Measurements from ENCODE around the gene WDR90. TPM values are rescaled to one million over a fixed set of nuclear protein-coding genes. Genes with fewer than 3 reads are reported as not detected.

The WDR90 gene
- polyA plus RNA-seq: 10 to 100 TPM; 19.5 to 45.3 TPM

- peak within 1 kb of the TSS; percentile 62 to 83 for H3K4me3 ChIP-seq (ENCODE audit: low read depth in 1 of 2, low read length in 2 of 2)
- no peaks in the 10 kb centered on the region for H3K9me3 ChIP-seq (ENCODE audit: control insufficient read depth in 2 of 2, insufficient read depth in 1 of 2, low read depth in 1 of 2, low read length in 1 of 2)
- WGBS, 2 donors: 1% methylated on average over 73 to 91 of the region's 91 CpGs
- H3K27ac ChIP-seq (ENCODE audit: low read depth in 2 of 2, low read length in 1 of 2): peak within 1 kb of the TSS; percentile 87 to 90
- H3K36me3 ChIP-seq (ENCODE audit: control insufficient read depth in 2 of 2, insufficient read depth in 2 of 2, low read length in 1 of 2): peaks cover 0 to 5% of the 10 kb centered on the region in 2 donors
- H3K27me3 ChIP-seq (ENCODE audit: control insufficient read depth in 1 of 2, insufficient read depth in 2 of 2, low read length in 2 of 2): no peaks in the 10 kb centered on the region
- peaks cover 15 to 19% of the 10 kb centered on the region in 2 donors for H3K4me1 ChIP-seq (ENCODE audit: control insufficient read depth in 2 of 2, insufficient read depth in 2 of 2, low read length in 1 of 2)
Measured at GRCh38 chr16:648781-649589, at the start of gene WDR90. WDR90 (plus strand) TSS chr16:649365; CDS start chr16:649417, 52 bp downstream.

DNA sequence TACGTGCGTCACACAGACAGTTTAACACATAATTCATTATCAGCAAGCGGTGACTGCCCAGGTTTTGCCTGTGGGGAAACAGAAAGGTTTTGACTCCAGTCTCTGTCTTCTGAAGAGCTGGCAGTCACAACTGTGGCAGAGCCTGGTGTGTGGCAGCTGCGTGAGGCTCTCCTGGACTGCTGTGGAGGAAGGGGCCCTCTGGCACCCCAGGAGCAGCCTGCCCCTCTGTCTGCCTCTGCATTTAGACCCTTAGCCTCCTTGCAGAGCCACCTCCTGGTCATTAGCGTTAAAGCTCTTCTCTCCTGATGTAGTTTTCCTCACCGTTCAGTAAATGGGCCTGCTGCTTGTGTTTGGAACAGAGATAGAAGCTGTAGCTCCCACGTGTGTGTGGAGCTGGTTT is 48.4 kb upstream of the WDR90 start:
- H3K36me3 ChIP-seq (ENCODE audit: control insufficient read depth in 2 of 2, insufficient read depth in 2 of 2, low read length in 1 of 2): peaks cover 0 to 20% of the 10 kb centered on the region in 2 donors
- peaks cover 4 to 14% of the 10 kb centered on the region in 2 donors for H3K4me1 ChIP-seq (ENCODE audit: control insufficient read depth in 2 of 2, insufficient read depth in 2 of 2, low read length in 1 of 2)
- H3K27ac ChIP-seq (ENCODE audit: low read depth in 2 of 2, low read length in 1 of 2): no peak overlapping the region
- no peaks in the 10 kb centered on the region for H3K27me3 ChIP-seq (ENCODE audit: control insufficient read depth in 1 of 2, insufficient read depth in 2 of 2, low read length in 2 of 2)
- H3K4me3 ChIP-seq (ENCODE audit: low read depth in 1 of 2, low read length in 2 of 2): no peak overlapping the region
- WGBS, 2 donors: 54 to 57% methylated on average over 7 of the region's 7 CpGs
- peaks cover 0 to 5% of the 10 kb centered on the region in 2 donors for H3K9me3 ChIP-seq (ENCODE audit: control insufficient read depth in 2 of 2, insufficient read depth in 1 of 2, low read depth in 1 of 2, low read length in 1 of 2)

DNA sequence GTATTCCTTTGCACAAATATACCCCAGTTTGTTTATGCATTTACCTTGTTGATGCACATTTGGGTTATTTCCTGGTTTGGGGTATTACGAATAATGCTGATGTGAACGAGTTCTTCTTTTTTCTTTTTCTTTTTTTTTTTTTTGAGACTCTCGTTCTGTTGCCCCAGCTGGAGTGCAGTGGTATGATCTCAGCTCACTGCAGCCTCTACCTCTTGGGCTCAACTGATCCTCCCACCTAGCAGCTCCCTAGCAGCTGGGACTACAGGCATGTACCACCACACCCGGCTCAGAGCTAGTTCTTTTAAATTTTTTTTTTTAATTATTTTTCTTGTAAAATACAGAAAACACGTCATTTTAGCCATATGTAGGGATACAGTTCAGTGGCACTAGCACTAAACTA is 45.2 kb upstream of the WDR90 start:
- WGBS, 2 donors: 73 to 85% methylated on average over 5 of the region's 5 CpGs
- peaks cover 0 to 5% of the 10 kb centered on the region in 2 donors for H3K9me3 ChIP-seq (ENCODE audit: control insufficient read depth in 2 of 2, insufficient read depth in 1 of 2, low read depth in 1 of 2, low read length in 1 of 2)
- H3K27ac ChIP-seq (ENCODE audit: low read depth in 2 of 2, low read length in 1 of 2): no peak overlapping the region
- no peaks in the 10 kb centered on the region for H3K27me3 ChIP-seq (ENCODE audit: control insufficient read depth in 1 of 2, insufficient read depth in 2 of 2, low read length in 2 of 2)
- peaks cover 0 to 5% of the 10 kb centered on the region in 2 donors for H3K36me3 ChIP-seq (ENCODE audit: control insufficient read depth in 2 of 2, insufficient read depth in 2 of 2, low read length in 1 of 2)
- H3K4me1 ChIP-seq (ENCODE audit: control insufficient read depth in 2 of 2, insufficient read depth in 2 of 2, low read length in 1 of 2): peaks cover 0 to 10% of the 10 kb centered on the region in 2 donors
- H3K4me3 ChIP-seq (ENCODE audit: low read depth in 1 of 2, low read length in 2 of 2): no peak overlapping the region

DNA sequence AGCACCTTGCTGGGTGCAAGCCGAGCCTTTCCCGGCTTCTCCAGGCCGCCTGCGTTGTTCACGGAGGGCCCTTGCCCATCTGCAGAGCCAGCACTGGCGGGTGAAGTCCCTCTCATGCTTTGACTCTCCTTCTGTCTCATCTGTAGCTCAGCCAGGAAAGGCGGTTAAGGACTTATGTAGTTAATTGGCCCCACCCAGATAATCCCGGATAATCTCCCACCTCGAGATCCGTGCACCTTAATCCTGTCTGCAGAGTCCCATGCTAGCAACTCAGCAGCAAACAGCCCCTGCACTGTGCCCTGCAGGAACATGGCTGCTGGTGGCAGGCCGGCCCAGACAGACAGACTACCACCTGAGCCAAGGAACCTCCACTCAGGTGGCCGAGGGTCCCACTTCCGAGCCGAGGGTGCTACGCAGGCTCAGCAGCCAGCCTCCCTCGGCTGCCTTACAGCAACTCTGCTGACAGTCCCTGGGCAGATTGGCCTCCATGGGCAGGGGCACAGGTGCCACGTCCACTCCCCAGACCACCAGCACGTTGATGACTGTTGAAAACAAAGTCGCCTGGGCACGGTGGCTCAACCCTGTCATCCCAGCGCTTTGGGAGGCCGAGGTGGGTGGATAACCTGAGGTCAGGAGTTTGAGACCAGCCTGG is 42.4 kb upstream of the WDR90 start:
- WGBS, 2 donors: 91% methylated on average over 22 of the region's 22 CpGs
- Histone ChIP-seq H3K36me3 (ENCODE audit: control insufficient read depth in 2 of 2, insufficient read depth in 2 of 2, low read length in 1 of 2) (no peaks in the 10 kb centered on the region), H3K27me3 (ENCODE audit: control insufficient read depth in 1 of 2, insufficient read depth in 2 of 2, low read length in 2 of 2) (no peaks in the 10 kb centered on the region), H3K4me1 (ENCODE audit: control insufficient read depth in 2 of 2, insufficient read depth in 2 of 2, low read length in 1 of 2) (peaks cover 0 to 14% of the 10 kb centered on the region in 2 donors), H3K4me3 (ENCODE audit: low read depth in 1 of 2, low read length in 2 of 2) (no peak overlapping the region), H3K27ac (ENCODE audit: low read depth in 2 of 2, low read length in 1 of 2) (no peak overlapping the region), H3K9me3 (ENCODE audit: control insufficient read depth in 2 of 2, insufficient read depth in 1 of 2, low read depth in 1 of 2, low read length in 1 of 2) (peaks cover 0 to 5% of the 10 kb centered on the region in 2 donors)

DNA sequence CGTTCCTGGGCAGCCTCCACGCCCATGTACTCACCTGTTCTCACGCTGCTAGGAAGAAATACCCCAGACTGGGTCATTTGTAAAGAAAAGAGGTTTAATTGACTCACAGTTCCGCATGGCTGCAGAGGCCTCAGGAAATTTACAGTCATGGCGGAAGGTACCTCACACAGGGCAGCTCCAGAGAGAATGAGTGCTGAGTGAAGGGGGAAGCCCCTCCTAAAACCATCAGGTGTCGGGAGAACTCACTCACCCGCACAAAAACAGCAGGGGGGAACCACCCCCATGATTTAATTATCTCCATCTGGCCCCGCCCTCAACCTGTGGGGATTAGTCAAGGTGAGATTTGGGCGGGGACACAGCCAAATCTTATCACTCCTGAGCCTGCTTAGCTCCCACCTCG is 41.1 kb upstream of the WDR90 start:
- Histone ChIP-seq H3K27me3 (ENCODE audit: control insufficient read depth in 1 of 2, insufficient read depth in 2 of 2, low read length in 2 of 2) (no peaks in the 10 kb centered on the region), H3K4me3 (ENCODE audit: low read depth in 1 of 2, low read length in 2 of 2) (no peak overlapping the region), H3K4me1 (ENCODE audit: control insufficient read depth in 2 of 2, insufficient read depth in 2 of 2, low read length in 1 of 2) (peaks cover 0 to 14% of the 10 kb centered on the region in 2 donors), H3K9me3 (ENCODE audit: control insufficient read depth in 2 of 2, insufficient read depth in 1 of 2, low read depth in 1 of 2, low read length in 1 of 2) (peaks cover 0 to 5% of the 10 kb centered on the region in 2 donors), H3K27ac (ENCODE audit: low read depth in 2 of 2, low read length in 1 of 2) (no peak overlapping the region), H3K36me3 (ENCODE audit: control insufficient read depth in 2 of 2, insufficient read depth in 2 of 2, low read length in 1 of 2) (no peaks in the 10 kb centered on the region)
- WGBS, 2 donors: 59 to 66% methylated on average over 10 of the region's 10 CpGs

- Histone ChIP-seq H3K4me1 (ENCODE audit: control insufficient read depth in 2 of 2, insufficient read depth in 2 of 2, low read length in 1 of 2) (peaks cover 2 to 14% of the 10 kb centered on the region in 2 donors), H3K9me3 (ENCODE audit: control insufficient read depth in 2 of 2, insufficient read depth in 1 of 2, low read depth in 1 of 2, low read length in 1 of 2) (peaks cover 0 to 5% of the 10 kb centered on the region in 2 donors), H3K4me3 (ENCODE audit: low read depth in 1 of 2, low read length in 2 of 2) (no peak overlapping the region), H3K27ac (ENCODE audit: low read depth in 2 of 2, low read length in 1 of 2) (no peak overlapping the region), H3K27me3 (ENCODE audit: control insufficient read depth in 1 of 2, insufficient read depth in 2 of 2, low read length in 2 of 2) (no peaks in the 10 kb centered on the region), H3K36me3 (ENCODE audit: control insufficient read depth in 2 of 2, insufficient read depth in 2 of 2, low read length in 1 of 2) (peaks cover 0 to 3% of the 10 kb centered on the region in 2 donors)
- WGBS, 2 donors: 87 to 94% methylated on average over 13 of the region's 13 CpGs
Measured at GRCh38 chr16:609316-609715, 39.8 kb upstream of the WDR90 start.

GRCh38 chr16:609984-610383 is 39.2 kb upstream of the WDR90 start:
- peaks cover 0 to 5% of the 10 kb centered on the region in 2 donors for H3K9me3 ChIP-seq (ENCODE audit: control insufficient read depth in 2 of 2, insufficient read depth in 1 of 2, low read depth in 1 of 2, low read length in 1 of 2)
- no peak overlapping the region for H3K4me3 ChIP-seq (ENCODE audit: low read depth in 1 of 2, low read length in 2 of 2)
- H3K27ac ChIP-seq (ENCODE audit: low read depth in 2 of 2, low read length in 1 of 2): no peak overlapping the region
- WGBS, 2 donors: 86 to 90% methylated on average over 14 of the region's 14 CpGs
- peaks cover 2 to 14% of the 10 kb centered on the region in 2 donors for H3K4me1 ChIP-seq (ENCODE audit: control insufficient read depth in 2 of 2, insufficient read depth in 2 of 2, low read length in 1 of 2)
- peaks cover 0 to 3% of the 10 kb centered on the region in 2 donors for H3K36me3 ChIP-seq (ENCODE audit: control insufficient read depth in 2 of 2, insufficient read depth in 2 of 2, low read length in 1 of 2)
- no peaks in the 10 kb centered on the region for H3K27me3 ChIP-seq (ENCODE audit: control insufficient read depth in 1 of 2, insufficient read depth in 2 of 2, low read length in 2 of 2)

DNA sequence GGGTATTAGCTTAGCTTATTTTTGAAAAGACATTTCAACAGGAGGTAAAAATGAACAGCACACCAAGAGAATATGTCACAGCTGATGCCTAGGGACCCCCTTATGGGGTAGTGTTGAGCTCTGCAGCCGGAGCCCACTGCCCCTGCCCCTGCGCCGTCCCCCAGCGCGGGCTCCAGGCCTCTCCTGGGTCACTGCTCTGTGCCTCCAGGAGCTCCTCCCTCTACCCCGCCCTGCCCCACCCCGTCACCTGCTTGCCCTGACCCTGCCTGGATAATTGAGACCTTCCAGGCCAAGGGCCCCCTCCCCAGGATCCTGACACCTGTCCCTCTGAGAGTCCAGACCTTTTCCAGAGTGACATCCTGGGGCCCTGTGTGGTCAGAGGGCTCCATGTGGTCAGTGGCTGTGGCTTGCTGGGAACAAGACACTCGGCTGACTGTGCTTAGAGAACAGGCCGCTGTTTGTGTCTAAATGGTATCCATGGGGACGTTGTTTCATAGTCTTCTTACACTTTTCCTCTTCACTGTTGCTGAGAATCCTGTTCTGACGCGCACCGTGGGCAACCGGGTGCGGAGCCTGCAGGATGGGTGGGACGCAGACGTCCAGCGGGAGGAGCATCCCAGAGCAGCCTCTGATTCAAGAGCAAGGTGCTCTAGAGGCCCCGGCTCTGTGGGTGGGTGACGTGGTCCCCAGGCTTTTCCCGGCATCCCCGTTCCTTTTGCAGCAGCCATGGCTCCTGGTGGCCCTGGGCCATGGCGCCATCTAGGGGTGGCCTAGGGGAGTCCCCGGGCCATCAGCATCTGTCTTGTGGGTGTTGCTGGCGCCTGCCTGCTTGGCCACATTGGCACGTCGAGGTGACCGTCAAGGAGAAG is 38.4 kb upstream of the WDR90 start:
- no peaks in the 10 kb centered on the region for H3K27me3 ChIP-seq (ENCODE audit: control insufficient read depth in 1 of 2, insufficient read depth in 2 of 2, low read length in 2 of 2)
- 44 to 54% methylated on average over 28 of the region's 28 CpGs for WGBS, 2 donors
- no peak overlapping the region for H3K27ac ChIP-seq (ENCODE audit: low read depth in 2 of 2, low read length in 1 of 2)
- H3K36me3 ChIP-seq (ENCODE audit: control insufficient read depth in 2 of 2, insufficient read depth in 2 of 2, low read length in 1 of 2): peaks cover 0 to 7% of the 10 kb centered on the region in 2 donors
- no peaks in the 10 kb centered on the region for H3K9me3 ChIP-seq (ENCODE audit: control insufficient read depth in 2 of 2, insufficient read depth in 1 of 2, low read depth in 1 of 2, low read length in 1 of 2)
- no peak overlapping the region for H3K4me3 ChIP-seq (ENCODE audit: low read depth in 1 of 2, low read length in 2 of 2)
- peaks cover 2 to 14% of the 10 kb centered on the region in 2 donors for H3K4me1 ChIP-seq (ENCODE audit: control insufficient read depth in 2 of 2, insufficient read depth in 2 of 2, low read length in 1 of 2)

DNA sequence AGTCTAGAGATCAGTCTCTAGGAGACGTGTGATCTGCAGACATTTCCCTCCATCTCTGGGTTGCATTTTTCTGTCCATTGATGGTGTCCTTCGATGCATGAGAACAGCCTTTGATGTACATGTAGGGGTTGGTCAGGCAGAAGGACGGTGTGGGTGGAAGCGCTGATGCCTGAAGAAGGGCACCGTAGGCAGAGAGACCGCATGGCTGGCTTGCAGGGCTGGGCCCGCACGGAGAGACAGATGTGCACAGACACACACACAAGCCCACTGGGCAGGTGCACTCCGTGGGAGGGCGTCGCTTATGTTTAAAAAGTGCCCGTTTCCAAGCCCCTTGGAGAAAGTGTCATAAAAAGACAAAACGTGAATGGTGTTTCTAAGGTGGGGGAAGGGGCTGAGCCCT is 34.0 kb upstream of the WDR90 start:
- peaks cover 2 to 13% of the 10 kb centered on the region in 2 donors for H3K4me1 ChIP-seq (ENCODE audit: control insufficient read depth in 2 of 2, insufficient read depth in 2 of 2, low read length in 1 of 2)
- no peak overlapping the region for H3K27ac ChIP-seq (ENCODE audit: low read depth in 2 of 2, low read length in 1 of 2)
- WGBS, 2 donors: 91 to 93% methylated on average over 13 of the region's 13 CpGs
- H3K4me3 ChIP-seq (ENCODE audit: low read depth in 1 of 2, low read length in 2 of 2): no peak overlapping the region
- no peaks in the 10 kb centered on the region for H3K27me3 ChIP-seq (ENCODE audit: control insufficient read depth in 1 of 2, insufficient read depth in 2 of 2, low read length in 2 of 2)
- no peaks in the 10 kb centered on the region for H3K9me3 ChIP-seq (ENCODE audit: control insufficient read depth in 2 of 2, insufficient read depth in 1 of 2, low read depth in 1 of 2, low read length in 1 of 2)
- peaks cover 3 to 19% of the 10 kb centered on the region in 2 donors for H3K36me3 ChIP-seq (ENCODE audit: control insufficient read depth in 2 of 2, insufficient read depth in 2 of 2, low read length in 1 of 2)
